ENCODE measurements around the gene ITIH4.

ITIH4 gene

GRCh38 chr3:52782412-52783210, 47.9 kb downstream of the ITIH4 start:
- DNase-seq (ENCODE audit: low read depth) = no peak
- no peak overlapping the region for H3K4me3 ChIP-seq (ENCODE audit: low read length)

GRCh38 chr3:52781741-52782140, 48.7 kb downstream of the ITIH4 start:
- no peak for DNase-seq (ENCODE audit: low read depth)
- no peak overlapping the region for H3K4me3 ChIP-seq (ENCODE audit: low read length)
- TF ChIP-seq CTCF (IDR thresholded peaks at IDR 0.05; ENCODE audit: insufficient read depth, low read depth, low read length, missing control alignments) = no peak

More at GRCh38 chr3:52782412-52783210, 47.9 kb downstream of the ITIH4 start:
- no peak for TF ChIP-seq CTCF (IDR thresholded peaks at IDR 0.05; ENCODE audit: insufficient read depth, low read depth, low read length, missing control alignments)

- DNase-seq (ENCODE audit: low read depth) = no peak
- TF ChIP-seq CTCF (IDR thresholded peaks at IDR 0.05; ENCODE audit: insufficient read depth, low read depth, low read length, missing control alignments) = no peak
- no peak overlapping the region for H3K4me3 ChIP-seq (ENCODE audit: low read length)
Measured at GRCh38 chr3:52779837-52780585, 50.5 kb downstream of the ITIH4 start.

- H3K4me3 ChIP-seq (ENCODE audit: low read length) = no peak overlapping the region
- DNase-seq (ENCODE audit: low read depth) = no peak
- TF ChIP-seq CTCF (IDR thresholded peaks at IDR 0.05; ENCODE audit: insufficient read depth, low read depth, low read length, missing control alignments) = no peak
Measured at GRCh38 chr3:52779011-52779836, 51.2 kb downstream of the ITIH4 start.

GRCh38 chr3:52777959-52778805, 52.3 kb downstream of the ITIH4 start:
- no peak for TF ChIP-seq CTCF (IDR thresholded peaks at IDR 0.05; ENCODE audit: insufficient read depth, low read depth, low read length, missing control alignments)
- no peak for DNase-seq (ENCODE audit: low read depth)
- H3K4me3 ChIP-seq (ENCODE audit: low read length) = no peak overlapping the region

Measured in epithelial cell of esophagus (primary cell).